HL-60/S4 treated with retinoic acid at 250 ng/mL for 4 days and 3 days (cell line): ENCODE results near the gene TJAP1.

ENCODE experiments used
- in situ Hi-C: fragments of 300-500 bp; cut with MboI; formaldehyde crosslinking; loops from 2 replicates; pipeline ENCODE4 v1.7.0; 2022; ENCODE audit warnings: low sequenced_read_pairs

TJAP1 gene, protein sequence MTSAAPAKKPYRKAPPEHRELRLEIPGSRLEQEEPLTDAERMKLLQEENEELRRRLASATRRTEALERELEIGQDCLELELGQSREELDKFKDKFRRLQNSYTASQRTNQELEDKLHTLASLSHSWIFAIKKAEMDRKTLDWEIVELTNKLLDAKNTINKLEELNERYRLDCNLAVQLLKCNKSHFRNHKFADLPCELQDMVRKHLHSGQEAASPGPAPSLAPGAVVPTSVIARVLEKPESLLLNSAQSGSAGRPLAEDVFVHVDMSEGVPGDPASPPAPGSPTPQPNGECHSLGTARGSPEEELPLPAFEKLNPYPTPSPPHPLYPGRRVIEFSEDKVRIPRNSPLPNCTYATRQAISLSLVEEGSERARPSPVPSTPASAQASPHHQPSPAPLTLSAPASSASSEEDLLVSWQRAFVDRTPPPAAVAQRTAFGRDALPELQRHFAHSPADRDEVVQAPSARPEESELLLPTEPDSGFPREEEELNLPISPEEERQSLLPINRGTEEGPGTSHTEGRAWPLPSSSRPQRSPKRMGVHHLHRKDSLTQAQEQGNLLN

DNA sequence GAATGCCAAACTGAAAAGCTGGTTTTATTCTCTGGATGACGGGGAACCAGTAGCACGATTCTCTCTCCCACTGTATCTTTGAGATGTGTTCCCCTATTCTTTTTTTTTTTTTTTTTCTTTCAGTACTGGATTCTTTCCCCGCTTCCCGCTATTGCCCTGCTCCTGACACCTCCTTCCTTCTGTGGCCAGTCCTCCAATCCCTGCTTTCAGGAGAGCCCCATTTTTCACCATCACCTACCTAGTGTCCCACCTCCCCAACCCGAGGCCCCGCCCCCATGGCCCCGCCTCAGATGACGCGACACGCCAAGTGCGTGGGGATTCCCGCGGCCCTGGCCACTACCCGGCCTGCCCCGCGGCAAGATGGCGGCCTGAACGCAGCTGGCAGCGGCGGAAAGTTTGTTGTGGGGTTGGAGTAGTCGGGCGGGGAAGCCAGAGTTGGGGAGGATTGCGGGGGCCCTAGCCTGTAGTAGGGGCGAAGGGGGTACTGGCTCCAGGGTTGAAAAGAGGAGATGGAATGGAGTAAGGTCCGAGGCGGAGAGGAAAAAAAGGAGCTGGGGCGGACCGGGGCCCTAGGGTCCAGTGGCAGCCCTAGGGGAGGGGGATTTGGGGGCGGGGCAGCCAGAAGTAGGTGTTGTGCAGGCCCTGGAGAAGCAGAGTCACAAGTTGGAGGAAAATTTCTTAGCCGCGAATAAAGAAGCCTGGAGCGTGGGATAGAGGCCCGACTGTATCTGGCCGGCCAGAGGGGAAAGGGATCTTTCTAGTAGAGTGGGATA is at the start of gene TJAP1:
TJAP1 (plus strand) TSS at position 336 of the 773 bp plus-strand sequence. CDS start 21,432 bp downstream, outside the sequence.
- in situ Hi-C loops: loop anchor here (25.0 kb wide), 1 partner anchor 215 kb away; no protein-coding TSS in a partner anchor

DNA sequence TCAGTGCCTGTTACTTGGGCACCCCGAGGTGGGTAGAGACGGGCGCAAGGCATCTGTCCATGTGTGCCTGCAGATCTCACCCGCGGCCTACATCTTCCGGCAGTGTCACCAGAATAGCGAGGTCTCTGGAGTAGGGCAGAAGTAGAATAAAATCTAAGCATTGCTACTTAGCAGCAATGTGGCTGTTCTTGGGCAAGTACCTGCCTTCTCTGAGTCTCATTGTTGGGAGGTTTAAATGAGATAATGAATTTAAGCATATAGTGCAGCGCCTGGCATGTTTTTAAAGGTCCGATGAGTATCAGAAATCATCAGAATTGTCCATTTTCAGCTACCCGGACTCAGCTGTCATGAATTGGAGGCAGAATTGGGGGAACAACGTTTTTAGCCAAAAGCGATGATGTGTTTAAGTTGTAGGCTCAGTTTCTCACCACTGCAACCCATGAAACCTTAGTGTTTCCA is 49.2 kb upstream of the TJAP1 start:
- in situ Hi-C loops: no loop called here

DNA sequence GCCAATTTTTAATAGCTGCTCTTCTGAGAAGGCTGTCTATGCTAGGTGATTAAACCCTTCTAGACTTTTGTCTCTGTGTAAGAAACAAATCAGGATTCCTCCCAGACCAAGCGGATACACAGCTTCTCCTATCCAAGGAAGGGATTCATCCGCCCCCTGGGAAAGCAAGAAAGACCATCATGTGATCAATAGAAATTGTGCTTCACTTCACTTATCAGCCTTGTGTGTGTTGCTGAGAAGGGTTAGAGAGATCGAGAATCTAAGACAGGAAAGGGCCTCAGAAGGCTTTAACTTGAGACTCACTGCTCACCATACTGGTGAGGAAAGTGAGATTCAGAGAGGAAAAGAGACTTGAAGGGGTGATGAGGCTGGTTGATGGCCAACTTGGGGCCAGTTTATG is 48.5 kb upstream of the TJAP1 start:
- in situ Hi-C loops: no loop called here

DNA sequence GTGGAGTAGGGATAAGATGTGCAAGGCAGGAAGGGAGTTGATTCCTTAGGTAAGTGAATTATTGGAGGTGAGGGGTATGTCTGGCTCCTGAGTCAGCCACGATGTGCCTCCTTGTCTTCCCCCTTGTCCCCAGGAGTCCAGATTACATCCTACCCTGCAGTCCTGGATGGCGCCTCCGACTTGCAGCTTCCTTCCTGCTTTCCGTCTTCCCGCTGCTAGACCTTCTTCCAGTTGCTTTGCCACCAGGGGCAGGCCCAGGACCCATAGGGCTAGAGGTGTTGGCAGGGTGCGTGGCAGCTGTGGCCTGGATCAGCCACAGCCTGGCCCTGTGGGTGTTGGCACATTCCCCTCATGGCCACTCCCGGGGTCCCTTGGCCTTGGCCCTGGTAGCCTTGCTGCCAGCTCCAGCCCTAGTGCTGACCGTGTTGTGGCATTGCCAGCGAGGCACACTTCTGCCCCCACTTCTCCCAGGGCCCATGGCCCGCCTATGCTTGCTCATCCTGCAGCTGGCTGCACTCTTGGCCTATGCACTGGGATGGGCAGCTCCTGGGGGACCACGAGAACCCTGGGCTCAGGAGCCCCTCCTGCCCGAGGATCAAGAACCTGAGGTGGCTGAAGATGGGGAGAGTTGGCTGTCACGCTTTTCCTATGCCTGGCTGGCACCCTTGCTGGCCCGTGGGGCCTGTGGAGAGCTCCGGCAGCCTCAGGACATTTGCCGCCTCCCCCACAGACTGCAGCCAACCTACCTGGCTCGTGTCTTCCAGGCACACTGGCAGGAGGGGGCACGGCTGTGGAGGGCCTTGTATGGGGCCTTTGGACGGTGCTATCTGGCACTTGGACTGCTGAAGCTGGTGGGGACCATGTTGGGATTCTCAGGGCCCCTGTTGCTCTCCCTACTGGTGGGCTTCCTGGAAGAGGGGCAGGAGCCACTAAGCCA is 45.1 kb upstream of the TJAP1 start:
- in situ Hi-C loops: no loop called here

DNA sequence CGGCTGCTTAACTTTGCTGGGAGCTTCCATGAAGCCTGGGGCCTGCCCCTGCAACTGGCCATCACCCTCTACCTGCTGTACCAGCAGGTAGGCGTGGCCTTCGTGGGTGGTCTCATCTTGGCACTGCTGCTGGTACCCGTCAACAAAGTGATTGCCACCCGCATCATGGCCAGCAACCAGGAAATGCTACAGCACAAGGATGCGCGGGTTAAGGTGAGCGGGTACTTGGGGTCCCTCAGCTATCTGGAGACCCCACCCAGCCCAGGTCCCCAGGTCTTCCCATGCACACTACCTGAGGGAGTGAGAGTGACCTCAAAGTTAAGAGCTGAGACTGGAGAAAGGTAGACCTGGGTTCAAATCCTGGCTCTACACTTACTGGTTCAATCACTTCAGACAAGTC is 44.2 kb upstream of the TJAP1 start:
- in situ Hi-C loops: no loop called here

DNA sequence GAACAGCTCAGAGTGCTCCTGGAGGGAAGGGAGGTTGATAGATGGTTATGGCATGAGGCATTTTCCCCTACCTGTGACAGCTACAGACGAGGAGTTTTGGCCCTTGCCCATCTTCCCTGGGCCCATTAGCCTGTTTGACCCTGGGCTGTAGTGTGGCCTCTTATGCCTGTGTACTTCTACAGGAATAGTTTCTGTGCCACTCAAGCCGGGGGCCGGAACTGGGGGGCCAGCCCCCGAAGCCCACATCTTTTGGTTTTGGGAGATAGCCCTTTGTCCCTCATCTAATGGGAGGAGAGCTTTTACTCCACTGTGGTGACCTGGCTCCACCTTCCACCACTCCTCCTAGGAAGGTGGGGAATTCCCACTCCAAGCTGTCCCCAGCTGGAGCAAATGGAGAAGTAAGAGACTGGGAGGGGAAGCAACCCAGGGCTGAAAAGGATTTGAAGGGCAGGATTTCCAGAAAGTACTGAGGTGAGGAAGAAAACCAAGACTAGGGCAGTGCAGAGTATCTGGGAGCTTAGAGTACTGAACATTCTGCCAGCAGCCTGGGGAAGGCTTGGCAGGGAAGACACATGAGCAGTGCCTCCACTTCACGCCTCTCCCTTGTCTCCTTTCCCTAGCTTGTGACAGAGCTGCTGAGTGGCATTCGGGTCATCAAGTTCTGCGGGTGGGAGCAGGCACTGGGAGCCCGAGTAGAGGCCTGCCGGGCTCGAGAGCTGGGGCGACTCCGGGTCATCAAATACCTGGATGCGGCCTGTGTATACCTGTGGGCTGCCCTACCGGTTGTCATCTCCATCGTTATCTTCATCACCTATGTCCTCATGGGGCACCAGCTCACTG is 43.1 kb upstream of the TJAP1 start:
- in situ Hi-C loops: no loop called here

DNA sequence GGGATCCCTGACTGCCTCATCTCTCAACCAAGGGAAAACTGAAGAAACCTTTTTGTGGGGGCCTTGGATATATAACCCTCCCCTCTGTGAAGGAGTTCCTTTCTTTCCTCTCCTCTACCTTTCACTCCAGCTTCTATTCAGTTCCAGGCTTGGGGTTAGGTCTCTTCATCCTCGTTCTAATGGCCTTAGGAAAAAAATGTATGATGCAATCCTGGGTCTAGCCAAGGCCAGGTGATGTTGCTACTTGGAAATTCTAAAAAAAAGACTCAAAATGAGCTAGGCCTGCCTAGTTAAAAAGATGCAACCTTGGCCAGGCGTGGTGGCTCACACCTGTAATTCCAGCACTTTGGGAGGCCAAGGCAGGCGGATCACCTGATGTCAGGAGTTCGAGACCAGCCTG is 42.4 kb upstream of the TJAP1 start:
- in situ Hi-C loops: no loop called here

DNA sequence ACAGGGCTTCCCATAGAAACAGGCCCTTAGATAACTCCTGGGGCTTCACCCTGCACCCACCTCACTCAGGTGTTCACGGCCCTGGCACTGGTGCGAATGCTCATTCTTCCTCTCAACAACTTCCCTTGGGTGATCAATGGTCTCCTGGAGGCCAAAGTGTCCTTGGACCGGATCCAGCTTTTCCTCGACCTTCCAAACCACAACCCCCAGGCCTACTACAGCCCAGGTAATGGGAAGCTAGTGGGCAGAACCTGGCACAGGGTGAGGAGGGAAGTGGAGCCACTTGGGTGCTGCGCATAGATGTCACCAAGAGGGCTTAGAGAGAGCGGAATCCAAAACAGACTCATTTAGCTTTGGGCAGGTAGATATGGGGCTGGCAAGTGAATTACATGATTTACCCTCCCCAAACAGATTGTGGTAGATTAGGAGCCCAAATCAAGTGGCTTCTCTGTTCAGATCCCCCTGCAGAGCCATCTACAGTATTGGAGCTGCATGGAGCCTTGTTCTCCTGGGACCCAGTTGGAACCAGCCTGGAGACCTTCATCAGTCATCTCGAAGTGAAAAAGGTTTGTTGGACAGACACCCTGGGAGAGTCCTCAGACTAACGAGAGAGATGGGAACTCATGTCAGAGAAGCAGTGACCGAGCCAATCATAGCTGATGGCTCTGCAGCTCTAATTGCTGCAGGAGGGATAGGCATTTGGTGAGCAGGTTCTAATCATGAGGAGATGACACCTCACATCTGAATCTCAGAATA is 41.5 kb upstream of the TJAP1 start:
- in situ Hi-C loops: no loop called here

DNA sequence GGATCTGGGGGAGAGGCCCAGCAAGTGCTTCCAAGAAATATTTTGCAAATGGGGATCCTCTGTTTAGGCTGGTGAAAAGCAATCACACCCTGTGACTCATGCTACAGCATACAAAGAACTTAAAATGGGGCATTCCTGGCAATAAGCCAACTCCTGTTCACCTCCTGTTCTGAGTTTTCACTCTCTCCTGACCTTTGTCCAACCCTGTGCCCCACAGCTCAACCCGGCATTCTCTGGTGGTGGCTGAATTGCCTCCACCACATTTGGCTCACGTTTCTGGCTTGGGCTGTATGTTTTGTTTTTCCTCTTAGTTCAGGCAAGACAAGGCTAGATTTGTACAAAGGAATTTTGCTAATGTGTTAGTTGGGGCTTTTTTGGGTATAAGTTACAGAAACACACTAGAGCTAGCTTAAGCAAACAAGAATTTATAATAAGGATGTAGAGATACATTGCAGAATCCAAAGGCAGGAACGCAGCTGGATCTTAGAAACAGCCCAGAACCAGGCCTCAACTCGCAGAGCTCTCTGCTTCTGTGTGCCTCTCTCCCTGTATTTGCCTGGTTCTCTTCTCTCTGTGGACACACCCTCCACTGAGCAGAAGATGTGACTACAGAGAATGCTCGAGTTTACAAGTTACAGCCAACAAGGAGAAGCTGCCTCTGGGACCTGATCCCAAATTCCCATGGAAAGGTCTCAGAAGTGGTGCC is 40.6 kb upstream of the TJAP1 start:
- in situ Hi-C loops: no loop called here

DNA sequence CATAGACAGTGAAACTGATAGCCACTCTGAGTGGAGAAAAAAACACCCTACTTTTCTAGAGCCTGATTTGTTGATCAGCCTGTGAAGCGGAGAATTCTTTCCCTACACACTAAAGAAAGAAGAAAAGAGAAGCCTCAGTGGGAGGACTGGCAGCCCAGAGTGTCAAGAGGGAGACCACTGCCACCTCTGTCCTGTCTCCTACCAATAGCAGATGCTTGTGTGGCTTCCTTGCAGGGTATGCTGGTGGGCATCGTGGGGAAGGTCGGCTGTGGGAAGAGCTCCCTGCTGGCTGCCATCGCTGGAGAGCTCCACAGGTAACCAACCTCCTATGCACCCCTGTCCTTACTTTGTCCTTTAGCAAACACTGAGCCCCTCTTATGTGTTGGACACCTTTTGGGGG is 39.7 kb upstream of the TJAP1 start:
- in situ Hi-C loops: no loop called here

DNA sequence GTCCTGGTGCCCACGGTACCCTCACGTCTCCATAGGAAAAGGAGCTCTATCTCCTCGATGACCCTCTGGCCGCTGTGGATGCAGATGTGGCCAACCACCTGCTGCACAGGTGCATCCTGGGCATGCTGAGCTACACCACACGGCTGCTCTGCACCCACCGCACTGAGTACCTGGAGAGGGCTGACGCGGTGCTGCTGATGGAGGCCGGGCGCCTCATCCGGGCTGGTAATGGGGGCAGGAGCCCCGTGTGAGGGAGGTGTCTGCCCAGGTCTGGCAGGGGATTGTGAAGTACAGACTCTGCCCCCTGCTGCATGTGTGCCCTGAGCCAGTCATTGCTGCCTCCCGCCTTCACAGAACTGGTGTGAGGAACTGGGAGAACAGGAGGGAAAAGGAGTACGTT is 34.4 kb upstream of the TJAP1 start:
- in situ Hi-C loops: no loop called here

DNA sequence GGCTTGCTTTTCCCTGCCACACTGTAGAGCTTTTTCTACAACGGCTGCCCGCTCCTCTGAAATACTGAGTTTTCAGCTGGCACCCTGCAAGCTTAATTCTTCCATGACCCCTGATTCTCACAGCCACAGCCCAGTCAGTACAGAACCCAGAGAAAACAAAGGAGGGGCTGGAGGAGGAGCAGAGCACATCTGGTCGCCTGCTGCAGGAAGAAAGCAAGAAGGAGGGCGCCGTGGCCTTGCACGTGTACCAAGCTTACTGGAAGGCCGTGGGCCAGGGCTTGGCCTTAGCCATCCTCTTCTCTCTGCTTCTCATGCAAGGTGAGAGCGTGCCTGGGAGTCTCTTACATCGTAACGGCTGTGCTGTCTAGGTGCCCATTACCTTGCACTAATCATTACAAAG is 33.3 kb upstream of the TJAP1 start:
- in situ Hi-C loops: no loop called here

DNA sequence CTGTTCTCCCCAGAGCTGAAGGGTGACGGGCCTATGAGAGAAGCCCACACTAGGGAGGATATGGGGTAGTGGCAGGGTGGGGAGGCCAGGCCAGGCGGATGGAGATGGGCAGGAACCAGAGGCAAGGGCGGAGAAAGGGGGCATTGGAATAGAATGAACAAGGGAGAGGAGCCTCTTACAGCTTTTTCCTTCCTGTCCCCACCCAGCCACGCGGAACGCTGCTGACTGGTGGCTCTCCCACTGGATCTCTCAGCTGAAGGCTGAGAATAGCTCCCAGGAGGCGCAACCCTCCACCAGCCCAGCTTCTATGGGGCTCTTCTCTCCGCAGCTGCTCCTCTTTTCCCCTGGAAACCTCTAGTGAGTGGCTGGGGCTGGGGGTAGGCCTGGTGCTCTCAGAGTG is 32.8 kb upstream of the TJAP1 start:
- in situ Hi-C loops: no loop called here

DNA sequence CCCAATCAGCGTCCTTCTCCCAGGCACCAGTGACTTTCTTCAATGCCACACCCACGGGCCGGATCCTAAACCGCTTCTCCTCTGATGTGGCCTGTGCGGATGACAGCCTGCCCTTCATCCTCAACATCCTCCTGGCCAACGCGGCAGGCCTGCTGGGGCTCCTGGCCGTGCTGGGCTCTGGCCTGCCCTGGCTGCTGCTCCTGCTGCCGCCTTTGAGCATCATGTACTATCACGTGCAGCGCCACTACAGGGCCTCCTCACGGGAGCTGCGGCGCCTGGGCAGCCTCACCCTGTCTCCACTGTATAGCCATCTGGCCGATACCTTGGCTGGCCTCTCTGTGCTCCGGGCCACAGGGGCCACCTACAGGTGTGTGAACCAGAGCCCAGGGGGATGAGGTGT is 31.8 kb upstream of the TJAP1 start:
- in situ Hi-C loops: no loop called here

DNA sequence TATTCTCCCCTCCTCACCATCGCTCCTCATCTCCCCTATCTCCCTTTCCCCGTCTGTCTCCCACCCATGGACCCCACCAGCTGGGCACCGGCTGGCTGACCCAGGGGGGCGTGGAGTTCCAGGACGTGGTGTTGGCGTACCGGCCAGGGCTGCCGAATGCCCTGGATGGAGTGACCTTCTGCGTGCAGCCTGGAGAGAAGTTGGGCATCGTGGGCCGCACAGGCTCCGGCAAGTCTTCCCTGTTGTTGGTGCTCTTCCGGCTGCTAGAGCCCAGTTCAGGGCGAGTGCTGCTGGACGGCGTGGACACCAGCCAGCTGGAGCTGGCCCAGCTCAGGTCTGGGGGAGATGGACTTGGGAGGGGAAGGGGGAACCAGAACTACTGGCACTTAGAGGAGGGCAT is 29.8 kb upstream of the TJAP1 start:
- in situ Hi-C loops: no loop called here

DNA sequence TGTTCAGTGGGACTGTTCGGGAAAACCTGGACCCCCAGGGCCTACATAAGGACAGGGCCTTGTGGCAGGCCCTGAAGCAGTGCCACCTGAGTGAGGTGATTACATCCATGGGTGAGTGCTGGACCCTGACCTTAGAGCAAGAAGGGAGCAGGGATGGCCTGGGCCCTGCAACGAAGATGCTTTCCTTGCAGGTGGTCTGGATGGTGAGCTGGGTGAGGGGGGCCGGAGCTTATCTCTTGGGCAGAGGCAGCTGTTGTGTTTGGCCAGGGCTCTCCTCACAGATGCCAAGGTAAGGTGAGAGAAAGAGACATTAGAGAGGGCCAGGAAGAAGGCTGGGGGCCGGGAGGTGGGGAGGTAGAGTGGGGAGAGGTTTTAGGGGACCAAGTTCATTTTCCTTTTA is 28.5 kb upstream of the TJAP1 start:
- in situ Hi-C loops: no loop called here

DNA sequence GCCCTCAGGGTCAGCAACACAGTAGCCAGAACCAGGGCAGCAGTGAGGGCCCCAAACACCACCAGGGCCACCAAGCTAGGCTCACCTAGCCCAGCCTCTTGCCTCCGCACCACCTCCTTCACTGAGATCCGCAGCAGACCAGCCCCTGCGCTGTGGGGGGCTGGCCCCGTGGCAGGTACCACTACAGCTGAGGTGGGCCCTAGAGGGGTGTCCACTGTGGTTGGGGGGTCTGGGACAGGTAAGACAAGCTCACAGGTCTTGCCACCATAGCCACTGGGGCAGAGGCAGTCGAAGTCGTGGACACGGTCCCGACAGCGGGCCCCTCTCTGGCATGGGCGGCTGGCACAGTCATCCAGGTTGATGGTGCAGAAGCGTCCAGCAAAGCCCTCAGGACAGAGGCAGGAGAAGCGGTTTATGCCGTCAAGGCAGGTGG is 26.7 kb upstream of the TJAP1 start:
- in situ Hi-C loops: no loop called here

DNA sequence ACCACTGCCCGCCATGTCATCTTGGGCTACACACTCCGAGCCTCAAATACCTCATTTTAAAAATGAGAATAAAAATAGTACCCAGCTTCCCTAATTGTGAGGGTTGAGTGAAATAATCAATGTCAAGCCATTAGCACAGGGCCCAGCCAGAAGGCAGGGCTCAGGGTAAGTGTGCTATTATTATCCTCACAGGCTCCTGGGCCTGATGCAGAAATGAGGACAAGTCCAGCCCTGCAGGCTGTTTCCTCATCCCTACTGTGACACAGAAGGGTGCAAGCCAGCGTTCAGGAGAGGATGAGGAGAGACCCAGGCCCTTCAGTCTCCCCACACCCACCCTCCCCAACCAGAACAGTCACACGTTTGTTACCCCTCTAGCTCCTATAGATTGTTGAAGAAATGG is 26.0 kb upstream of the TJAP1 start:
- in situ Hi-C loops: no loop called here
